GM19193 (cell line): Measurements from ENCODE around the gene GLIPR1L1.

Source experiments
- POLR2A ChIP-seq: IDR thresholded peaks from 4 replicates; pipeline ENCODE4 v1.6.1; 2011; ENCODE audit not compliant: insufficient read depth, insufficient read length; ENCODE audit errors: extremely low read depth

Gene GLIPR1L1

GRCh38 chr12:75404231-75404630, 69.8 kb downstream of the GLIPR1L1 start:
- TF ChIP-seq POLR2A: no peak

DNA sequence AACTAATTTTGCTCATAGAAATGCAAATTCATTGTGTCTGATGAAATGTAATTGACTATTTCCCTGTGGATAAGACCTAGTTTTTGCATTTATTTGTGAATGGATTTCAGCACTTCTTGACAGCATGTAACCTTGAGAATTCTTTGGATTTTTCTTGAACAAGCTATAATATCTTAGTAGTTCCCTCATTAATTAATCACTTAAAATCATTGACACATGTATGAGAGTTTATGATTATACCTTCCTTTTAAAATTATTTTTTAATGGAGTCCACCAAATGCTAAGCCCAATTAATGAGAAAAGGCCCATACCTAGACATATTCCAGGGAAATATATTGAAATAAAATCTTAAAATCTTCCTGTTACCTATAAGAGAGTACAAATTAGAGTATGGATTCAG, 73.2 kb downstream of the GLIPR1L1 start:
- no peak for TF ChIP-seq POLR2A

DNA sequence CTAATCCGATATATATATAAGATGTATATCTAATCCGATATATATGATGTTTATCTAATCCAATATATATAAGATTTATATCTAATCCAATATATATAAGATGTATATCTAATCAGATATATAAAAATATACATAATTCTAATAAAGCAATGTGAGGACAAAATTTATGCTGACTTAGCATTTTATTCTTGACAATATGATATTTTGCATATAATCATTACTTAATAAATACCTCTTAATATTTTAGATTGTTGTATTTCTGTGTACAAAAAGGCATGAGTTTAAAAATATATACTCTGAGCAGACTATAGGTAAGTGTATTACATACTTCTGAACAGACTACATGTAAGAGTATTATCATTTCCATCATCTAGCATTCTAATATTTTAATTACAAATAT, 75.4 kb downstream of the GLIPR1L1 start:
- TF ChIP-seq POLR2A: no peak

GRCh38 chr12:75414671-75415070, 80.2 kb downstream of the GLIPR1L1 start:
- TF ChIP-seq POLR2A: no peak

DNA sequence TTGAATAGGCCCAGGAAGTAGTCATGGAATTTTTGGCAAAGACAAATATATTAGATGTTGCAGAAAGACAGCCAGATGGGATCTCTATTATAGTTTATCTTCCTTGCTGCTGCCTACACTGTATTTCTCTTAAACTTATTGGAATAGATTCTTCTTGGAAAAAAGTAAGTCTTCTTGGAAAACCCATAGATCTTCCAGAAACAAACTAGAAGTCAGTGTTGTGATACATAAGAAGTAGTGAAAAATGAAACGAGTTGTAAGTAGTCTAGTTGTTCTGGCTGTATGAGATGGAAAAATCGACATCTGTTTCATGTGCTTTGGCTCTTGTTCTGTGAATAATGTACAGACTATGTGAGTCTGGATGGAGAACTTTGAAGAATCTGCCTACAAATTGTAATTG, 85.4 kb downstream of the GLIPR1L1 start:
- TF ChIP-seq POLR2A: no peak
